K562 (cell line): ENCODE data around the gene ADGRA1. TPM values are rescaled to one million over a fixed set of nuclear protein-coding genes. Genes with fewer than 3 reads are reported as not detected.

Experiments
- ATAC-seq: fragments of 200-7000 bp; cut with Tn5 transposase; 3 replicates; pipeline ENCODE4 v1.9.1; 2020; ENCODE audit warnings: moderate library complexity
- BruUV-seq: library from RNA; stranded (reverse); fragments of 400-500 nt; replicated peaks from 2 replicates; lab custom pipeline; 2021; lab: Mats Ljungman, UMichigan
- CTCF ChIA-PET: fragments of 300-600 bp; formaldehyde crosslinking; extraction: SDS; loops from one replicate; lab custom pipeline; 2021; ENCODE audit warnings: low intra/inter-chr PET ratio; lab: Yijun Ruan, JAX
- POLR2A ChIA-PET: fragments of 300-600, 350-650 bp; sonication (Branson Sonifier 250); formaldehyde crosslinking; extraction: SDS; loops from one replicate; lab custom pipeline; 2021; ENCODE audit warnings: antibody characterized with exemption, inconsistent platforms; lab: Yijun Ruan, JAX
- DNase-seq, 4 experiments: peaks; one replicate each; pipeline versions ENCODE4 v3.0.0 to v3.0.0-alpha.2; 2011 to 2018; ENCODE audit warnings: low spot score in 3 of 4, mixed read lengths in 3 of 4; ENCODE audit errors: extremely low read depth in 1 of 4
- FAIRE-seq: peaks from 2 replicates; lab custom pipeline; 2011; peaks lifted over from hg19 to GRCh38; lab: Jason Lieb, UNC
- H2AFZ ChIP-seq: 2 replicates; pipeline ENCODE4 v1.6.0; 2011; ENCODE audit warnings: low read depth, low read length, control low read depth, inconsistent platforms
- H3K27ac ChIP-seq: fragments of 200-600 bp; 3 replicates; pipeline ENCODE4 v1.8.0; 2011; ENCODE audit warnings: low read depth, mild to moderate bottlenecking, control low read depth, inconsistent platforms, low read length, moderate library complexity, mixed read lengths; ENCODE audit errors: extremely low read depth
- H3K27me3 ChIP-seq, 2 experiments: fragments of 300-600 bp in 1 of 2; 2 replicates in 1 of 2; 3 replicates in 1 of 2; pipeline versions ENCODE4 v1.6.0 to v1.8.0; 2011; ENCODE audit warnings: inconsistent platforms in 2 of 2, low read length in 2 of 2, mild to moderate bottlenecking in 1 of 2, mixed read lengths in 1 of 2, moderate library complexity in 1 of 2; ENCODE audit not compliant: control insufficient read depth in 2 of 2, insufficient read depth in 2 of 2
- H3K36me3 ChIP-seq: fragments of 300-600 bp; 3 replicates; pipeline ENCODE4 v1.8.0; 2011; ENCODE audit warnings: mild to moderate bottlenecking, low read length, inconsistent platforms; ENCODE audit not compliant: control insufficient read depth, insufficient read depth
- H3K4me1 ChIP-seq, 2 experiments: fragments of 200-600 bp in 1 of 2; replicated peaks in 1 of 2; 2 replicates in 1 of 2; 3 replicates in 1 of 2; pipeline versions ENCODE4 v1.5.1 to v1.8.0; 2011; ENCODE audit warnings: inconsistent platforms in 2 of 2, low read length in 2 of 2, mild to moderate bottlenecking in 1 of 2, mixed read lengths in 1 of 2, moderate library complexity in 1 of 2; ENCODE audit not compliant: control insufficient read depth in 2 of 2, insufficient read depth in 2 of 2
- H3K4me2 ChIP-seq: 2 replicates; pipeline ENCODE4 v1.6.1; 2011; ENCODE audit warnings: low read length, control low read depth, inconsistent platforms, mixed read lengths; ENCODE audit not compliant: insufficient read depth
- H3K4me3 ChIP-seq: fragments of 200-600 bp; sonication (generic), shearing (Covaris generic); 2 replicates; pipeline ENCODE4 v1.5.1; 2016; ENCODE audit warnings: control low read depth, inconsistent platforms
- H3K79me2 ChIP-seq: fragments of 200-600 bp; 3 replicates; pipeline ENCODE4 v1.8.0; 2011; ENCODE audit warnings: low read length, inconsistent platforms; ENCODE audit not compliant: control insufficient read depth, insufficient read depth
- H3K9ac ChIP-seq, 2 experiments: 2 replicates each; pipeline versions ENCODE4 v1.6.0 to v1.6.1; 2011; ENCODE audit warnings: low read depth in 2 of 2, low read length in 2 of 2, control low read depth in 1 of 2, inconsistent platforms in 1 of 2, mild to moderate bottlenecking in 1 of 2, mixed read lengths in 1 of 2; ENCODE audit not compliant: insufficient read depth in 1 of 2
- H3K9me1 ChIP-seq: one replicate; pipeline ENCODE4 v1.6.0; 2011; ENCODE audit warnings: inconsistent platforms, mild to moderate bottlenecking, low read length, moderate library complexity; ENCODE audit not compliant: control insufficient read depth, insufficient read depth
- H3K9me3 ChIP-seq: replicated peaks from 2 replicates; pipeline ENCODE4 v1.5.1; 2011; ENCODE audit warnings: low read depth, low read length, inconsistent platforms; ENCODE audit not compliant: control insufficient read depth, insufficient read depth
- H4K20me1 ChIP-seq: replicated peaks from 2 replicates; pipeline ENCODE4 v1.6.1; 2011; ENCODE audit warnings: low read length, inconsistent platforms, mixed read lengths; ENCODE audit not compliant: control insufficient read depth, insufficient read depth
- ZC3H8 ChIP-seq: fragments of 450-650 bp; IDR thresholded peaks from 2 replicates; pipeline ENCODE4 v1.6.1; 2017
- WGBS: fragments of 100-300 bp; shearing (Covaris generic); methylation state at CpG from one replicate; pipeline ENCODE4 v1.1.6; 2016; ENCODE audit warnings: low coverage, mixed read lengths; ENCODE audit not compliant: insufficient coverage; ENCODE audit errors: missing lambda C conversion rate; 5-methylcytosine and 5-hydroxymethylcytosine counted together
- in situ Hi-C: fragments of 300-500 bp; cut with MboI; formaldehyde crosslinking; loops from 4 replicates; pipeline ENCODE4 v1.15.0; 2018; ENCODE audit warnings: inconsistent platforms, mixed read lengths
- intact Hi-C: fragments of 100-400 bp; cut with micrococcal nuclease; formaldehyde crosslinking; loops from 2 replicates; pipeline ENCODE4 v1.14.2; 2022
- polyA plus RNA-seq, 8 experiments: library from polyadenylated mRNA; depleted of rRNA in 4 of 8; stranded (reverse) in 5 of 8; unstranded in 3 of 8; fragments of >200 nt; fragmentation: Nextera tagmentation in 2 of 8; fragmentation: Illumina TruSeq in 1 of 8; extraction: Ambion mirVana in 2 of 8; extraction: Trizol in 1 of 8; gene quantifications; 2 replicates each; pipeline versions ENCODE4 v1.2.1 to v1.2.3, GENCODE V29; 2011 to 2014; ENCODE audit warnings: inconsistent platforms in 1 of 8, missing spikeins in 1 of 8
- total RNA-seq, 7 experiments: library from RNA; depleted of rRNA in 6 of 7; stranded (reverse); fragments of >200 nt in 6 of 7; fragmentation: Illumina TruSeq in 2 of 7; extraction: Trizol in 2 of 7; gene quantifications; 2 replicates each; pipeline versions ENCODE4 v1.2.1 to v1.2.3, GENCODE V29; 2011 to 2021; ENCODE audit warnings: low replicate concordance in 1 of 7
- TF ChIP-seq, protein P1 (sequence below): fragments of 250-450 bp; sonication (Bioruptor Pico); IDR thresholded peaks from 2 replicates; pipeline ENCODE4 v1.4.0; 2020
- TF ChIP-seq, protein P2 (sequence below): fragments of 250-450 bp; sonication (Bioruptor Pico); IDR thresholded peaks from 2 replicates; pipeline ENCODE4 v1.8.0; 2021; ENCODE audit warnings: moderate library complexity, mild to moderate bottlenecking, inconsistent platforms

ADGRA1 gene
- total and polyA plus RNA-seq, 9 of the 15 experiments (the other 6 are each of a cell fraction or from before 2014, with no cell fraction given) = not detected

DNA sequence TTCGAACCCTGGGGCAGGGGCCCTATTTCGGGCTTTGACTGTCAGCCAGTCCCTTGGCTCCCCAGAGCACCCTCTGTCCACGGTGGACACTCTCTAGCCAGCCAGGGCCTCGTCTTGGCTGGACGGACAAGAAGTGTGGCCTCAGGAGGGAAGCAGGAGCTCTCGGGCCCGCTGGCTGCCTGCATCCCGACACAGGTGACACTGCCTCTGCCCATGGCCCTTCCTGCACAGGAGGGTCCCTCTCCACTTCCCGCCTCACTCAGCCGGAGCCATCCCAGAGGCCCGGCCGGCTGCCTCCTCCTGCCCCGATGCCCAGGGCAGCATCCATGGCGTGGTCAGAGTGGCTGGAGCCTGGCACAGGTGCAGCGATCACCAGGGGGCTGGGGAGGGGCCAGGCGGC, 7.9 kb downstream of the ADGRA1 start:
- intact Hi-C loops = no loop called here
- peaks cover 0 to 20% of the 10 kb centered on the region in 2 experiments; a peak in 2 of 5 replicates for H3K4me1 ChIP-seq

More for the DNA sequence above, 7.9 kb downstream of the ADGRA1 start:
- ATAC-seq (no peak), FAIRE-seq (no peak), DNase-seq (no peak)
- ChIA-PET CTCF (no interaction called here), POLR2A (interaction anchor here (0.6 kb wide), 1 partner anchor 42 kb away, joined by 3 read pairs; no protein-coding TSS in a partner anchor)
- in situ Hi-C loops = no loop called here
- no peak overlapping the region for H3K4me2 ChIP-seq
- TF ChIP-seq, protein P1, sequence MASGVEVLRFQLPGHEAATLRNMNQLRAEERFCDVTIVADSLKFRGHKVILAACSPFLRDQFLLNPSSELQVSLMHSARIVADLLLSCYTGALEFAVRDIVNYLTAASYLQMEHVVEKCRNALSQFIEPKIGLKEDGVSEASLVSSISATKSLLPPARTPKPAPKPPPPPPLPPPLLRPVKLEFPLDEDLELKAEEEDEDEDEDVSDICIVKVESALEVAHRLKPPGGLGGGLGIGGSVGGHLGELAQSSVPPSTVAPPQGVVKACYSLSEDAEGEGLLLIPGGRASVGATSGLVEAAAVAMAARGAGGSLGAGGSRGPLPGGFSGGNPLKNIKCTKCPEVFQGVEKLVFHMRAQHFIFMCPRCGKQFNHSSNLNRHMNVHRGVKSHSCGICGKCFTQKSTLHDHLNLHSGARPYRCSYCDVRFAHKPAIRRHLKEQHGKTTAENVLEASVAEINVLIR (CRISPR knock-in tag) = no peak
- TF ChIP-seq ZC3H8 = no peak
- TF ChIP-seq, protein P2, sequence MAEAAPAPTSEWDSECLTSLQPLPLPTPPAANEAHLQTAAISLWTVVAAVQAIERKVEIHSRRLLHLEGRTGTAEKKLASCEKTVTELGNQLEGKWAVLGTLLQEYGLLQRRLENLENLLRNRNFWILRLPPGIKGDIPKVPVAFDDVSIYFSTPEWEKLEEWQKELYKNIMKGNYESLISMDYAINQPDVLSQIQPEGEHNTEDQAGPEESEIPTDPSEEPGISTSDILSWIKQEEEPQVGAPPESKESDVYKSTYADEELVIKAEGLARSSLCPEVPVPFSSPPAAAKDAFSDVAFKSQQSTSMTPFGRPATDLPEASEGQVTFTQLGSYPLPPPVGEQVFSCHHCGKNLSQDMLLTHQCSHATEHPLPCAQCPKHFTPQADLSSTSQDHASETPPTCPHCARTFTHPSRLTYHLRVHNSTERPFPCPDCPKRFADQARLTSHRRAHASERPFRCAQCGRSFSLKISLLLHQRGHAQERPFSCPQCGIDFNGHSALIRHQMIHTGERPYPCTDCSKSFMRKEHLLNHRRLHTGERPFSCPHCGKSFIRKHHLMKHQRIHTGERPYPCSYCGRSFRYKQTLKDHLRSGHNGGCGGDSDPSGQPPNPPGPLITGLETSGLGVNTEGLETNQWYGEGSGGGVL (CRISPR knock-in tag) = no peak
- no peaks in the 10 kb centered on the region for H3K9me3 ChIP-seq
- H3K27ac ChIP-seq = no peak overlapping the region
- H3K4me3 ChIP-seq = no peak overlapping the region
- H3K9me1 ChIP-seq = peaks cover 2% of the 10 kb centered on the region
- no peak overlapping the region for H2AFZ ChIP-seq
- H3K27me3 ChIP-seq = peaks cover 5 to 82% of the 10 kb centered on the region in 2 experiments; a peak in 3 of 5 replicates
- no peaks in the 10 kb centered on the region for H3K36me3 ChIP-seq
- no peak overlapping the region for H3K9ac ChIP-seq
- 0 out of 2 replicates have a peak, but pooled peaks cover 9% of the 10 kb centered on the region for H4K20me1 ChIP-seq
- 0% methylated on average over 8 of the region's 16 CpGs for WGBS
- H3K79me2 ChIP-seq = no peaks in the 10 kb centered on the region
- BruUV-seq = no TSS peak
